GM19438 (cell line): ENCODE results near the gene ALDH1B1.

Experiments
- ATAC-seq: cut with Tn5 transposase; IDR thresholded peaks from one replicate; pipeline ENCODE4 v1.9.1; 2021; ENCODE audit warnings: low read depth; ENCODE audit not compliant: unreplicated experiment

Gene ALDH1B1

GRCh38 chr9:38392235-38393127 lies at the start of gene ALDH1B1:
Gene ALDH1B1, plus strand, starts transcription at chr9:38392702. Its CDS starts 3,047 bp downstream, at chr9:38395749.
- ATAC-seq: peak; percentile 98

GRCh38 chr9:38343037-38343436 lies 49.5 kb upstream of the ALDH1B1 start:
- ATAC-seq: no peak

GRCh38 chr9:38343552-38343951 lies 49.0 kb upstream of the ALDH1B1 start:
- ATAC-seq: no peak

GRCh38 chr9:38344566-38345324 lies 47.8 kb upstream of the ALDH1B1 start:
- no peak for ATAC-seq

GRCh38 chr9:38345851-38346755 lies 46.4 kb upstream of the ALDH1B1 start:
- no peak for ATAC-seq

- no peak for ATAC-seq
Measured at GRCh38 chr9:38346811-38347210, 45.7 kb upstream of the ALDH1B1 start.

- no peak for ATAC-seq
Measured at GRCh38 chr9:38347271-38347671, 45.2 kb upstream of the ALDH1B1 start.

GRCh38 chr9:38347946-38348345 lies 44.6 kb upstream of the ALDH1B1 start:
- ATAC-seq: no peak

GRCh38 chr9:38350529-38350928 lies 42.0 kb upstream of the ALDH1B1 start:
- no peak for ATAC-seq

GRCh38 chr9:38352530-38353328 lies 39.8 kb upstream of the ALDH1B1 start:
- ATAC-seq: no peak

- ATAC-seq: no peak
Measured at GRCh38 chr9:38355115-38355514, 37.4 kb upstream of the ALDH1B1 start.

GRCh38 chr9:38355517-38356120 lies 36.9 kb upstream of the ALDH1B1 start:
- ATAC-seq: no peak

GRCh38 chr9:38356851-38357250 lies 35.7 kb upstream of the ALDH1B1 start:
- no peak for ATAC-seq

- no peak for ATAC-seq
Measured at GRCh38 chr9:38357350-38358114, 35.0 kb upstream of the ALDH1B1 start.

- ATAC-seq: no peak
Measured at GRCh38 chr9:38358390-38359296, 33.9 kb upstream of the ALDH1B1 start.

- ATAC-seq: no peak
Measured at GRCh38 chr9:38359297-38359653, 33.2 kb upstream of the ALDH1B1 start.

- no peak for ATAC-seq
Measured at GRCh38 chr9:38359689-38360385, 32.7 kb upstream of the ALDH1B1 start.
